Stimulated activated CD8-positive, alpha-beta memory T cell treated with anti-CD3 and anti-CD28 coated beads, Interleukin-7, amount 100 ng/mL, for 4 hours (primary cell): ENCODE data around the gene TOGARAM2.
"Not testable (repeated sequence)": the region's sequence is repeated elsewhere in the genome, so short reads cannot be mapped to it uniquely, and the experiment has no call there.

Experiments
- DNase-seq, 2 donors: peaks; one replicate each; pipeline ENCODE4 v3.0.0-alpha.2; 2020; ENCODE audit warnings: low read depth in 2 of 2

Gene TOGARAM2

GRCh38 chr2:29072971-29073725, 92.0 kb downstream of the TOGARAM2 start:
- DNase-seq, result no peak

- no peak for DNase-seq
Observed at GRCh38 chr2:29073933-29074332, 92.8 kb downstream of the TOGARAM2 start.

- DNase-seq, result no peak
Observed at GRCh38 chr2:29074411-29074810, 93.3 kb downstream of the TOGARAM2 start, which contains the start of gene PCARE. Gene PCARE (minus strand): TSS chr2:29074523. CDS start chr2:29074261, 262 bp downstream.

- DNase-seq, result no peak
Observed at GRCh38 chr2:29075894-29076705, 95.0 kb downstream of the TOGARAM2 start.

- no peak for DNase-seq
Observed at GRCh38 chr2:29079887-29080286, 98.8 kb downstream of the TOGARAM2 start.

GRCh38 chr2:29080886-29081743, 100.0 kb downstream of the TOGARAM2 start:
- DNase-seq, result no peak

- DNase-seq, result no peak
Observed at GRCh38 chr2:29082804-29083495, 101.9 kb downstream of the TOGARAM2 start.

GRCh38 chr2:29084554-29084953, 103.5 kb downstream of the TOGARAM2 start:
- no peak for DNase-seq

GRCh38 chr2:29090311-29090710, 109.2 kb downstream of the TOGARAM2 start:
- not testable (repeated sequence) for DNase-seq

GRCh38 chr2:29096969-29097368, 115.9 kb downstream of the TOGARAM2 start:
- DNase-seq, result no peak

- DNase-seq, result no peak
Observed at GRCh38 chr2:29097569-29097968, 116.5 kb downstream of the TOGARAM2 start.

- DNase-seq, result no peak
Observed at GRCh38 chr2:29100564-29100963, 119.5 kb downstream of the TOGARAM2 start.
